SK-N-MC (cell line): ENCODE measurements around the gene MALAT1.

ENCODE experiments used
- DNase-seq: peaks from one replicate; pipeline ENCODE4 v3.0.0-alpha.2; 2011; ENCODE audit warnings: low read depth, low spot score
- H3K27ac ChIP-seq: fragments of 200-600 bp; sonication (generic); 2 replicates; pipeline ENCODE4 v1.5.1; 2016; ENCODE audit warnings: mixed run types
- H3K36me3 ChIP-seq: fragments of 200-600 bp; sonication (generic); 2 replicates; pipeline ENCODE4 v1.6.1; 2017; ENCODE audit warnings: antibody characterized with exemption, low read length, mixed read lengths; ENCODE audit not compliant: insufficient read depth
- H3K4me3 ChIP-seq: fragments of 200-600 bp; sonication (generic); 2 replicates; pipeline ENCODE4 v1.5.1; 2016
- H3K9ac ChIP-seq: fragments of 200-600 bp; sonication (generic); 2 replicates; pipeline ENCODE4 v1.8.0; 2017; ENCODE audit warnings: mixed run types, mixed read lengths; ENCODE audit not compliant: insufficient read length
- H3K9me3 ChIP-seq: fragments of 200-600 bp; sonication (generic); 2 replicates; pipeline ENCODE4 v1.6.1; 2017; ENCODE audit warnings: low read depth, mild to moderate bottlenecking, antibody characterized with exemption, low read length, moderate library complexity, mixed read lengths
- EZH2 ChIP-seq: fragments of 200-600 bp; sonication (generic); IDR thresholded peaks from one replicate; pipeline ENCODE4 v1.6.1; 2017; ENCODE audit warnings: antibody characterized with exemption
- FOXP2 ChIP-seq: optimal IDR thresholded peaks from 2 replicates; pipeline ENCODE3; 2011; ENCODE audit warnings: mild to moderate bottlenecking, moderate library complexity; ENCODE audit not compliant: insufficient read depth; ENCODE audit errors: extremely low read length, control extremely low read depth
- POLR2AphosphoS5 ChIP-seq: IDR thresholded peaks from 2 replicates; pipeline ENCODE4 v1.6.1; 2012; ENCODE audit warnings: mild to moderate bottlenecking, low read depth, low read length, borderline replicate concordance

MALAT1 gene

DNA sequence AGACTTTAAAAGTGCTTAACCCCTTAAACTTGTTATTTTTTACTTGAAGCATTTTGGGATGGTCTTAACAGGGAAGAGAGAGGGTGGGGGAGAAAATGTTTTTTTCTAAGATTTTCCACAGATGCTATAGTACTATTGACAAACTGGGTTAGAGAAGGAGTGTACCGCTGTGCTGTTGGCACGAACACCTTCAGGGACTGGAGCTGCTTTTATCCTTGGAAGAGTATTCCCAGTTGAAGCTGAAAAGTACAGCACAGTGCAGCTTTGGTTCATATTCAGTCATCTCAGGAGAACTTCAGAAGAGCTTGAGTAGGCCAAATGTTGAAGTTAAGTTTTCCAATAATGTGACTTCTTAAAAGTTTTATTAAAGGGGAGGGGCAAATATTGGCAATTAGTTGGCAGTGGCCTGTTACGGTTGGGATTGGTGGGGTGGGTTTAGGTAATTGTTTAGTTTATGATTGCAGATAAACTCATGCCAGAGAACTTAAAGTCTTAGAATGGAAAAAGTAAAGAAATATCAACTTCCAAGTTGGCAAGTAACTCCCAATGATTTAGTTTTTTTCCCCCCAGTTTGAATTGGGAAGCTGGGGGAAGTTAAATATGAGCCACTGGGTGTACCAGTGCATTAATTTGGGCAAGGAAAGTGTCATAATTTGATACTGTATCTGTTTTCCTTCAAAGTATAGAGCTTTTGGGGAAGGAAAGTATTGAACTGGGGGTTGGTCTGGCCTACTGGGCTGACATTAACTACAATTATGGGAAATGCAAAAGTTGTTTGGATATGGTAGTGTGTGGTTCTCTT is 2.8 kb downstream of the MALAT1 start:
- H3K9me3 ChIP-seq, result no peaks in the 10 kb centered on the region
- TF ChIP-seq EZH2 (no peak), POLR2AphosphoS5 (peak; percentile 59)
- H3K9ac ChIP-seq, result peak overlapping the region; percentile 99
- peaks cover 75% of the 10 kb centered on the region for H3K36me3 ChIP-seq
- peak overlapping the region; percentile 99 for H3K27ac ChIP-seq
- no peak for DNase-seq
- H3K4me3 ChIP-seq, result peak overlapping the region; percentile 89

GRCh38 chr11:65502274-65502554 is 3.4 kb downstream of the MALAT1 start:
- Histone ChIP-seq H3K27ac (peak overlapping the region; percentile 99), H3K36me3 (peaks cover 75% of the 10 kb centered on the region), H3K9ac (peak overlapping the region; percentile 99), H3K9me3 (no peaks in the 10 kb centered on the region), H3K4me3 (peak overlapping the region; percentile 89)
- no peak for DNase-seq
- TF ChIP-seq EZH2 (no peak), FOXP2 (no peak), POLR2AphosphoS5 (no peak)

- Histone ChIP-seq H3K36me3 (peaks cover 75% of the 10 kb centered on the region), H3K9ac (peak overlapping the region; percentile 99), H3K9me3 (no peaks in the 10 kb centered on the region), H3K27ac (peak overlapping the region; percentile 99), H3K4me3 (peak overlapping the region; percentile 89)
- no peak for TF ChIP-seq FOXP2
- peak; percentile 59 for TF ChIP-seq POLR2AphosphoS5
- DNase-seq, result no peak
Measured at GRCh38 chr11:65502555-65503367, 3.9 kb downstream of the MALAT1 start.

GRCh38 chr11:65503368-65503948 is 4.6 kb downstream of the MALAT1 start:
- no peaks in the 10 kb centered on the region for H3K9me3 ChIP-seq
- TF ChIP-seq EZH2 (no peak), FOXP2 (no peak), POLR2AphosphoS5 (peak; percentile 26; the same call in 1 of the 2 replicates)
- H3K36me3 ChIP-seq, result peaks cover 75% of the 10 kb centered on the region
- H3K9ac ChIP-seq, result peak overlapping the region; percentile 99
- DNase-seq, result no peak
- H3K27ac ChIP-seq, result peak overlapping the region; percentile 99
- peak overlapping the region; percentile 89 for H3K4me3 ChIP-seq

DNA sequence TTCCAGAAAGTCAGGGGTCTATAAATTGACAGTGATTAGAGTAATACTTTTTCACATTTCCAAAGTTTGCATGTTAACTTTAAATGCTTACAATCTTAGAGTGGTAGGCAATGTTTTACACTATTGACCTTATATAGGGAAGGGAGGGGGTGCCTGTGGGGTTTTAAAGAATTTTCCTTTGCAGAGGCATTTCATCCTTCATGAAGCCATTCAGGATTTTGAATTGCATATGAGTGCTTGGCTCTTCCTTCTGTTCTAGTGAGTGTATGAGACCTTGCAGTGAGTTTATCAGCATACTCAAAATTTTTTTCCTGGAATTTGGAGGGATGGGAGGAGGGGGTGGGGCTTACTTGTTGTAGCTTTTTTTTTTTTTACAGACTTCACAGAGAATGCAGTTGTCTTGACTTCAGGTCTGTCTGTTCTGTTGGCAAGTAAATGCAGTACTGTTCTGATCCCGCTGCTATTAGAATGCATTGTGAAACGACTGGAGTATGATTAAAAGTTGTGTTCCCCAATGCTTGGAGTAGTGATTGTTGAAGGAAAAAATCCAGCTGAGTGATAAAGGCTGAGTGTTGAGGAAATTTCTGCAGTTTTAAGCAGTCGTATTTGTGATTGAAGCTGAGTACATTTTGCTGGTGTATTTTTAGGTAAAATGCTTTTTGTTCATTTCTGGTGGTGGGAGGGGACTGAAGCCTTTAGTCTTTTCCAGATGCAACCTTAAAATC is 5.3 kb downstream of the MALAT1 start:
- Histone ChIP-seq H3K27ac (peak overlapping the region; percentile 99), H3K36me3 (peaks cover 74% of the 10 kb centered on the region), H3K9me3 (no peaks in the 10 kb centered on the region), H3K9ac (peak overlapping the region; percentile 99), H3K4me3 (peak overlapping the region; percentile 89)
- no peak for DNase-seq
- TF ChIP-seq FOXP2 (no peak), EZH2 (no peak), POLR2AphosphoS5 (peak; percentile 39)

GRCh38 chr11:65504674-65505465 is 6.0 kb downstream of the MALAT1 start:
- peaks cover 67% of the 10 kb centered on the region for H3K36me3 ChIP-seq
- H3K9me3 ChIP-seq, result no peaks in the 10 kb centered on the region
- DNase-seq, result no peak
- TF ChIP-seq FOXP2 (no peak), POLR2AphosphoS5 (0 out of 2 replicates have a peak, but pooled peaks have one; percentile 6)
- H3K9ac ChIP-seq, result peak overlapping the region; percentile 99
- H3K27ac ChIP-seq, result peak overlapping the region; percentile 99
- H3K4me3 ChIP-seq, result peak overlapping the region; percentile 89

- TF ChIP-seq POLR2AphosphoS5, result peak; percentile 66
- no peak for TF ChIP-seq EZH2
- no peak for TF ChIP-seq FOXP2
- DNase-seq, result no peak
- Histone ChIP-seq H3K9me3 (no peaks in the 10 kb centered on the region), H3K4me3 (peak overlapping the region; percentile 89), H3K9ac (peak overlapping the region; percentile 99), H3K27ac (peak overlapping the region; percentile 99), H3K36me3 (peaks cover 59% of the 10 kb centered on the region)
Measured at GRCh38 chr11:65505466-65506289, 6.8 kb downstream of the MALAT1 start.
